Spleen (tissue), 11 donors: ENCODE data around the gene SV2C. TPM values are rescaled to one million over a fixed set of nuclear protein-coding genes. Genes with fewer than 3 reads are reported as not detected.

ENCODE experiments used
- DNase-seq: peaks from one replicate; pipeline ENCODE4 v3.0.0-alpha.2; 2020
- H3K27ac ChIP-seq, 8 donors: fragments of 200-600 bp; sonication (generic) in 7 of 8; 1 replicate in 4 of 8; 2 replicates in 4 of 8; pipeline versions ENCODE4 v1.5.0 to v1.8.0; 2016 to 2021; ENCODE audit warnings: inconsistent platforms in 4 of 8, mild to moderate bottlenecking in 4 of 8, moderate library complexity in 1 of 8
- H3K27me3 ChIP-seq, 7 donors: fragments of 200-600 bp; sonication (generic) in 6 of 7; replicated peaks in 1 of 7; 1 replicate in 4 of 7; 2 replicates in 3 of 7; pipeline versions ENCODE4 v1.5.0 to v1.8.0; 2016 to 2021; ENCODE audit warnings: inconsistent platforms in 3 of 7, mild to moderate bottlenecking in 1 of 7
- H3K36me3 ChIP-seq, 6 donors: fragments of 200-600 bp; sonication (generic) in 5 of 6; 1 replicate in 4 of 6; 2 replicates in 2 of 6; pipeline versions ENCODE4 v1.5.0 to v1.8.0; 2016 to 2021; ENCODE audit warnings: inconsistent platforms in 2 of 6
- H3K4me1 ChIP-seq, 6 donors: fragments of 200-600 bp; sonication (generic) in 5 of 6; 1 replicate in 3 of 6; 2 replicates in 3 of 6; pipeline versions ENCODE4 v1.5.0 to v1.8.0; 2016 to 2021; ENCODE audit warnings: inconsistent platforms in 3 of 6
- H3K4me3 ChIP-seq, 8 donors: fragments of 200-600 bp; sonication (generic) in 7 of 8; 1 replicate in 4 of 8; 2 replicates in 4 of 8; pipeline versions ENCODE4 v1.5.0 to v1.8.0; 2016 to 2021; ENCODE audit warnings: inconsistent platforms in 4 of 8, mild to moderate bottlenecking in 4 of 8, moderate library complexity in 2 of 8
- H3K9me3 ChIP-seq, 8 donors: fragments of 200-600 bp; sonication (generic) in 7 of 8; 1 replicate in 4 of 8; 2 replicates in 4 of 8; pipeline versions ENCODE4 v1.5.0 to v1.8.0; 2016 to 2021; ENCODE audit warnings: inconsistent platforms in 4 of 8
- CTCF ChIP-seq, 11 experiments: fragments of 200-600 bp in 7 of 11; fragments of 450-650 bp in 4 of 11; sonication (generic) in 4 of 11; IDR thresholded peaks in 8 of 11; conservative IDR thresholded peaks in 3 of 11; 1 replicate in 7 of 11; 2 replicates in 4 of 11; pipeline versions ENCODE4 v1.4.0 to v1.8.0; 2016 to 2021; ENCODE audit warnings: antibody characterized with exemption in 11 of 11, inconsistent platforms in 4 of 11, mild to moderate bottlenecking in 1 of 11
- POLR2A ChIP-seq, 3 donors: fragments of 450-650 bp; IDR thresholded peaks; one replicate each; pipeline ENCODE4 v1.5.1; 2017; ENCODE audit warnings: antibody characterized with exemption in 3 of 3, mild to moderate bottlenecking in 1 of 3
- POLR2AphosphoS5 ChIP-seq, 3 donors: sonication (generic); formaldehyde crosslinking; IDR thresholded peaks; one replicate each; pipeline ENCODE4 v1.5.1; 2017; ENCODE audit warnings: antibody characterized with exemption in 3 of 3
- WGBS, 5 donors: extraction: QIAGEN DNeasy Blood & Tissue Kit in 3 of 5; methylation state at CpG; one replicate each; pipeline versions ENCODE4 v1.1.5 to v1.1.7; 2013 to 2018; 5-methylcytosine and 5-hydroxymethylcytosine counted together
- intact Hi-C: fragments of 100-400 bp; cut with DNase I; formaldehyde crosslinking; loops from one replicate; pipeline ENCODE4 v1.15.0; 2023; ENCODE audit warnings: low total_unique reads
- polyA plus RNA-seq, 3 donors: library from polyadenylated mRNA; stranded (reverse); fragments of 200-250 nt; gene quantifications; one replicate each; pipeline ENCODE4 v1.2.1, GENCODE V29; 2013
- total RNA-seq, 7 donors: library from RNA; depleted of rRNA in 3 of 7; stranded (reverse); fragments of >200 nt in 3 of 7; fragmentation: NEBNext Ultra II Directional in 4 of 7; extraction: Animal tissue kit (Norgen Biotek cat#: 25700) in 4 of 7; gene quantifications; one replicate each; pipeline versions ENCODE4 v1.1.0 to v1.2.1, GENCODE V29; 2016 to 2021
- donor health status: healthy with polysubstance abuse.
- donor health status: DM: no; HTN: no; CAD: no; lungs with moderate emphysema.
- donor health status: DM: no; HTN: no; CAD: no.
- donor health status: Bipolar disorder and iron deficiency.
- donor health status: healthy.
- donor health status: DM: no; HTN: no; CAD: no.
- donor health status: DM: yes; HTN: yes; CAD: no.

Gene SV2C
- total and polyA plus RNA-seq, 10 donors: 0.02 to 0.43 (median 0.11) TPM

- WGBS, 5 donors: 88 to 100% (median 95%) methylated on average over 2 of the region's 2 CpGs
- no peak for DNase-seq
- no peaks in the 10 kb centered on the region for H3K36me3 ChIP-seq
- peaks cover 0 to 23% (median 12%) of the 10 kb centered on the region in 6 donors for H3K4me1 ChIP-seq
- H3K9me3 ChIP-seq: no peaks in the 10 kb centered on the region
- H3K4me3 ChIP-seq: no peak overlapping the region
- intact Hi-C loops: no loop called here
- H3K27me3 ChIP-seq: peaks cover 0 to 15% (median 0%) of the 10 kb centered on the region in 7 donors
- H3K27ac ChIP-seq: no peak overlapping the region
- TF ChIP-seq POLR2A (IDR thresholded peaks at IDR 0.05) (no peak), CTCF (IDR thresholded peaks at IDR 0.05 in 8 of 11, conservative IDR thresholded peaks at IDR 0.05 in 3 of 11) (no peak), POLR2AphosphoS5 (IDR thresholded peaks at IDR 0.05) (no peak)
These were observed 314.0 kb downstream of the SV2C start for GRCh38 chr5:76397200-76397599.

GRCh38 chr5:76399268-76399667, 316.1 kb downstream of the SV2C start:
- Histone ChIP-seq H3K27me3 (peaks cover 0 to 27% (median 0%) of the 10 kb centered on the region in 7 donors), H3K27ac (no peak overlapping the region), H3K9me3 (no peaks in the 10 kb centered on the region), H3K4me3 (no peak overlapping the region), H3K36me3 (no peaks in the 10 kb centered on the region), H3K4me1 (peaks cover 0 to 39% (median 24%) of the 10 kb centered on the region in 6 donors)
- TF ChIP-seq POLR2A (IDR thresholded peaks at IDR 0.05) (no peak), CTCF (IDR thresholded peaks at IDR 0.05 in 8 of 11, conservative IDR thresholded peaks at IDR 0.05 in 3 of 11) (no peak), POLR2AphosphoS5 (IDR thresholded peaks at IDR 0.05) (no peak)
- WGBS, 5 donors: 93 to 99% (median 95%) methylated on average over 2 of the region's 2 CpGs
- no peak for DNase-seq
- intact Hi-C loops: no loop called here

GRCh38 chr5:76400466-76400865, 317.3 kb downstream of the SV2C start:
- peaks cover 0 to 27% (median 0%) of the 10 kb centered on the region in 7 donors for H3K27me3 ChIP-seq
- no peak for DNase-seq
- WGBS, 5 donors: 66 to 91% (median 82%) methylated on average over 5 of the region's 5 CpGs
- H3K27ac ChIP-seq: peak overlapping the region in 1 of 8 donors; percentile 97
- H3K9me3 ChIP-seq: no peaks in the 10 kb centered on the region
- intact Hi-C loops: no loop called here
- no peak overlapping the region for H3K4me3 ChIP-seq
- TF ChIP-seq POLR2A (IDR thresholded peaks at IDR 0.05) (no peak), POLR2AphosphoS5 (IDR thresholded peaks at IDR 0.05) (no peak), CTCF (IDR thresholded peaks at IDR 0.05 in 8 of 11, conservative IDR thresholded peaks at IDR 0.05 in 3 of 11) (no peak)
- H3K36me3 ChIP-seq: no peaks in the 10 kb centered on the region
- peaks cover 5 to 51% (median 29%) of the 10 kb centered on the region in 6 donors for H3K4me1 ChIP-seq

GRCh38 chr5:76401801-76402250, 318.6 kb downstream of the SV2C start:
- Histone ChIP-seq H3K27ac (peak overlapping the region; percentile 84 to 98 (median 91)), H3K4me1 (peaks cover 12 to 65% (median 38%) of the 10 kb centered on the region in 6 donors), H3K27me3 (peaks cover 0 to 27% (median 0%) of the 10 kb centered on the region in 7 donors), H3K4me3 (peak overlapping the region; percentile 75 to 97 (median 85)), H3K36me3 (no peaks in the 10 kb centered on the region), H3K9me3 (no peaks in the 10 kb centered on the region)
- TF ChIP-seq POLR2AphosphoS5 (IDR thresholded peaks at IDR 0.05): peak in 1 of 3 donors; percentile 43
- TF ChIP-seq POLR2A (IDR thresholded peaks at IDR 0.05): no peak
- no peak for TF ChIP-seq CTCF (IDR thresholded peaks at IDR 0.05 in 8 of 11, conservative IDR thresholded peaks at IDR 0.05 in 3 of 11)
- intact Hi-C loops: no loop called here
- 10 to 17% (median 13%) methylated on average over 8 to 11 of the region's 11 CpGs for WGBS, 5 donors
- DNase-seq: peak; percentile 81
